HL-60 (cell line): ENCODE results near the gene CFAP46.

Source experiments
- DNase-seq, 2 experiments: peaks; one replicate each; pipeline ENCODE4 v3.0.0-alpha.2; 2010 to 2020; ENCODE audit warnings: low read depth in 1 of 2, low spot score in 1 of 2
- H3K27ac ChIP-seq: fragments of 250-450 bp; sonication (Bioruptor Pico); replicated peaks from 2 replicates; pipeline ENCODE4 v1.5.1; 2020; ENCODE audit warnings: mild to moderate bottlenecking, moderate library complexity
- H3K27me3 ChIP-seq: fragments of 250-450 bp; sonication (Bioruptor Pico); 2 replicates; pipeline ENCODE4 v1.5.1; 2021; ENCODE audit warnings: mild to moderate bottlenecking, moderate library complexity; ENCODE audit not compliant: insufficient read depth, poor library complexity, severe bottlenecking
- H3K4me3 ChIP-seq: replicated peaks from 2 replicates; pipeline ENCODE4 v1.5.1; 2011; ENCODE audit warnings: mild to moderate bottlenecking, control low read depth, low read length; ENCODE audit not compliant: insufficient read depth
- CTCF ChIP-seq: IDR thresholded peaks from one replicate; pipeline ENCODE4 v1.5.1; 2011; ENCODE audit warnings: low read length, control low read depth, inconsistent platforms; ENCODE audit not compliant: insufficient read depth
- GABPA ChIP-seq: IDR thresholded peaks from 2 replicates; pipeline ENCODE4 v1.6.1; 2012; ENCODE audit warnings: low read depth
- POLR2AphosphoS5 ChIP-seq: IDR thresholded peaks from 2 replicates; pipeline ENCODE4 v1.6.1; 2012; ENCODE audit warnings: low read depth
- REST ChIP-seq: IDR thresholded peaks from 2 replicates; pipeline ENCODE4 v1.6.1; 2012; ENCODE audit warnings: low read depth; ENCODE audit not compliant: insufficient replicate concordance
- SPI1 ChIP-seq: IDR thresholded peaks from 2 replicates; pipeline ENCODE4 v1.6.1; 2012; ENCODE audit warnings: low read depth, mild to moderate bottlenecking, borderline replicate concordance

Gene CFAP46

GRCh38 chr10:132835848-132836233 lies 106.5 kb downstream of the CFAP46 start:
- DNase-seq = no peak
- TF ChIP-seq GABPA (no peak), CTCF (no peak), REST (no peak), POLR2AphosphoS5 (no peak), SPI1 (no peak)
- peaks cover 8% of the 10 kb centered on the region for H3K27me3 ChIP-seq
- H3K4me3 ChIP-seq = no peak overlapping the region
- H3K27ac ChIP-seq = no peak overlapping the region

- H3K27ac ChIP-seq = no peak overlapping the region
- DNase-seq = no peak
- H3K4me3 ChIP-seq = no peak overlapping the region
- TF ChIP-seq GABPA (no peak), POLR2AphosphoS5 (no peak), CTCF (no peak), REST (no peak), SPI1 (no peak)
- peaks cover 11% of the 10 kb centered on the region for H3K27me3 ChIP-seq
These were observed 107.2 kb downstream of the CFAP46 start for GRCh38 chr10:132834891-132835847.

- no peak for DNase-seq
- TF ChIP-seq SPI1 (no peak), POLR2AphosphoS5 (no peak), REST (no peak), GABPA (no peak), CTCF (no peak)
- Histone ChIP-seq H3K27me3 (peaks cover 11% of the 10 kb centered on the region), H3K27ac (no peak overlapping the region), H3K4me3 (no peak overlapping the region)
These were observed 108.0 kb downstream of the CFAP46 start for GRCh38 chr10:132834311-132834761.
